Spleen (tissue), 11 donors: ENCODE data around the gene PDLIM5. TPM values are rescaled to one million over a fixed set of nuclear protein-coding genes. Genes with fewer than 3 reads are reported as not detected.

ENCODE experiments used
- DNase-seq: peaks from one replicate; pipeline ENCODE4 v3.0.0-alpha.2; 2020
- H3K27ac ChIP-seq, 8 donors: fragments of 200-600 bp; sonication (generic) in 7 of 8; 1 replicate in 4 of 8; 2 replicates in 4 of 8; pipeline versions ENCODE4 v1.5.0 to v1.8.0; 2016 to 2021; ENCODE audit warnings: inconsistent platforms in 4 of 8, mild to moderate bottlenecking in 4 of 8, moderate library complexity in 1 of 8
- H3K27me3 ChIP-seq, 7 donors: fragments of 200-600 bp; sonication (generic) in 6 of 7; replicated peaks in 1 of 7; 1 replicate in 4 of 7; 2 replicates in 3 of 7; pipeline versions ENCODE4 v1.5.0 to v1.8.0; 2016 to 2021; ENCODE audit warnings: inconsistent platforms in 3 of 7, mild to moderate bottlenecking in 1 of 7
- H3K36me3 ChIP-seq, 6 donors: fragments of 200-600 bp; sonication (generic) in 5 of 6; 1 replicate in 4 of 6; 2 replicates in 2 of 6; pipeline versions ENCODE4 v1.5.0 to v1.8.0; 2016 to 2021; ENCODE audit warnings: inconsistent platforms in 2 of 6
- H3K4me1 ChIP-seq, 6 donors: fragments of 200-600 bp; sonication (generic) in 5 of 6; 1 replicate in 3 of 6; 2 replicates in 3 of 6; pipeline versions ENCODE4 v1.5.0 to v1.8.0; 2016 to 2021; ENCODE audit warnings: inconsistent platforms in 3 of 6
- H3K4me3 ChIP-seq, 8 donors: fragments of 200-600 bp; sonication (generic) in 7 of 8; 1 replicate in 4 of 8; 2 replicates in 4 of 8; pipeline versions ENCODE4 v1.5.0 to v1.8.0; 2016 to 2021; ENCODE audit warnings: inconsistent platforms in 4 of 8, mild to moderate bottlenecking in 4 of 8, moderate library complexity in 2 of 8
- H3K9me3 ChIP-seq, 8 donors: fragments of 200-600 bp; sonication (generic) in 7 of 8; 1 replicate in 4 of 8; 2 replicates in 4 of 8; pipeline versions ENCODE4 v1.5.0 to v1.8.0; 2016 to 2021; ENCODE audit warnings: inconsistent platforms in 4 of 8
- POLR2A ChIP-seq, 3 donors: fragments of 450-650 bp; IDR thresholded peaks; one replicate each; pipeline ENCODE4 v1.5.1; 2017; ENCODE audit warnings: antibody characterized with exemption in 3 of 3, mild to moderate bottlenecking in 1 of 3
- POLR2AphosphoS5 ChIP-seq, 3 donors: sonication (generic); formaldehyde crosslinking; IDR thresholded peaks; one replicate each; pipeline ENCODE4 v1.5.1; 2017; ENCODE audit warnings: antibody characterized with exemption in 3 of 3
- WGBS, 5 donors: extraction: QIAGEN DNeasy Blood & Tissue Kit in 3 of 5; methylation state at CpG; one replicate each; pipeline versions ENCODE4 v1.1.5 to v1.1.7; 2013 to 2018; 5-methylcytosine and 5-hydroxymethylcytosine counted together
- intact Hi-C: fragments of 100-400 bp; cut with DNase I; formaldehyde crosslinking; loops from one replicate; pipeline ENCODE4 v1.15.0; 2023; ENCODE audit warnings: low total_unique reads
- polyA plus RNA-seq, 3 donors: library from polyadenylated mRNA; stranded (reverse); fragments of 200-250 nt; gene quantifications; one replicate each; pipeline ENCODE4 v1.2.1, GENCODE V29; 2013
- total RNA-seq, 7 donors: library from RNA; depleted of rRNA in 3 of 7; stranded (reverse); fragments of >200 nt in 3 of 7; fragmentation: NEBNext Ultra II Directional in 4 of 7; extraction: Animal tissue kit (Norgen Biotek cat#: 25700) in 4 of 7; gene quantifications; one replicate each; pipeline versions ENCODE4 v1.1.0 to v1.2.1, GENCODE V29; 2016 to 2021
- TF ChIP-seq, protein P1 (sequence below), 11 experiments: fragments of 200-600 bp in 7 of 11; fragments of 450-650 bp in 4 of 11; sonication (generic) in 4 of 11; IDR thresholded peaks in 8 of 11; conservative IDR thresholded peaks in 3 of 11; 1 replicate in 7 of 11; 2 replicates in 4 of 11; pipeline versions ENCODE4 v1.4.0 to v1.8.0; 2016 to 2021; ENCODE audit warnings: antibody characterized with exemption in 11 of 11, inconsistent platforms in 4 of 11, mild to moderate bottlenecking in 1 of 11
- donor health status: healthy with polysubstance abuse.
- donor health status: DM: no; HTN: no; CAD: no; lungs with moderate emphysema.
- donor health status: DM: no; HTN: no; CAD: no.
- donor health status: Bipolar disorder and iron deficiency.
- donor health status: healthy.
- donor health status: DM: no; HTN: no; CAD: no.
- donor health status: DM: yes; HTN: yes; CAD: no.

Gene PDLIM5
- total and polyA plus RNA-seq, 10 donors: 9.4 to 182 (median 74.9) TPM

DNA sequence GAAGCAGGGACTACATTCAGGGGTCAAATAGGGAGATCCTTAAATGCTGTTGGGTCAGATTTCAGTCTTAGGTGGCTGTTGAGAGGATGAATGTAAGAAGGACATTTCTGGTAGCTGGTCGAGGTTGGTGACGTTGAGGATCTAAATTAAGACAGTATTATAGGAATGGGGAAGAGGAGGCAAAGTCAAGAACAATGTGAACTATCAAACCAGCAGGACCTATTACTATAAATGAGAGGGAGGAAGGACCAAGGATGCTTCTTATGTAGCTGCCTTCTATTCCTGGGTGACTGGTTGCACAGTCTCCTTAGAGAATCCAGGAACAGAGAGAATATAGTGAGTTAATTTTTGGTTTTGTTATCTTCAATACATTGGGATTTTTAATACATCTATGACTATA, 187.6 kb downstream of the PDLIM5 start:
- Histone ChIP-seq H3K27ac (no peak overlapping the region), H3K27me3 (no peaks in the 10 kb centered on the region), H3K9me3 (no peaks in the 10 kb centered on the region), H3K4me1 (peaks cover 0 to 5% (median 0%) of the 10 kb centered on the region in 6 donors), H3K36me3 (peaks cover 0 to 52% (median 11%) of the 10 kb centered on the region in 6 donors), H3K4me3 (no peak overlapping the region)
- no peak for DNase-seq
- WGBS, 5 donors: 90 to 94% (median 91%) methylated on average over 2 of the region's 2 CpGs
- TF ChIP-seq POLR2AphosphoS5 (IDR thresholded peaks at IDR 0.05) (no peak), POLR2A (IDR thresholded peaks at IDR 0.05) (no peak)
- TF ChIP-seq, protein P1, sequence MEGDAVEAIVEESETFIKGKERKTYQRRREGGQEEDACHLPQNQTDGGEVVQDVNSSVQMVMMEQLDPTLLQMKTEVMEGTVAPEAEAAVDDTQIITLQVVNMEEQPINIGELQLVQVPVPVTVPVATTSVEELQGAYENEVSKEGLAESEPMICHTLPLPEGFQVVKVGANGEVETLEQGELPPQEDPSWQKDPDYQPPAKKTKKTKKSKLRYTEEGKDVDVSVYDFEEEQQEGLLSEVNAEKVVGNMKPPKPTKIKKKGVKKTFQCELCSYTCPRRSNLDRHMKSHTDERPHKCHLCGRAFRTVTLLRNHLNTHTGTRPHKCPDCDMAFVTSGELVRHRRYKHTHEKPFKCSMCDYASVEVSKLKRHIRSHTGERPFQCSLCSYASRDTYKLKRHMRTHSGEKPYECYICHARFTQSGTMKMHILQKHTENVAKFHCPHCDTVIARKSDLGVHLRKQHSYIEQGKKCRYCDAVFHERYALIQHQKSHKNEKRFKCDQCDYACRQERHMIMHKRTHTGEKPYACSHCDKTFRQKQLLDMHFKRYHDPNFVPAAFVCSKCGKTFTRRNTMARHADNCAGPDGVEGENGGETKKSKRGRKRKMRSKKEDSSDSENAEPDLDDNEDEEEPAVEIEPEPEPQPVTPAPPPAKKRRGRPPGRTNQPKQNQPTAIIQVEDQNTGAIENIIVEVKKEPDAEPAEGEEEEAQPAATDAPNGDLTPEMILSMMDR (IDR thresholded peaks at IDR 0.05 in 8 of 11, conservative IDR thresholded peaks at IDR 0.05 in 3 of 11): no peak
- intact Hi-C loops: no loop called here

DNA sequence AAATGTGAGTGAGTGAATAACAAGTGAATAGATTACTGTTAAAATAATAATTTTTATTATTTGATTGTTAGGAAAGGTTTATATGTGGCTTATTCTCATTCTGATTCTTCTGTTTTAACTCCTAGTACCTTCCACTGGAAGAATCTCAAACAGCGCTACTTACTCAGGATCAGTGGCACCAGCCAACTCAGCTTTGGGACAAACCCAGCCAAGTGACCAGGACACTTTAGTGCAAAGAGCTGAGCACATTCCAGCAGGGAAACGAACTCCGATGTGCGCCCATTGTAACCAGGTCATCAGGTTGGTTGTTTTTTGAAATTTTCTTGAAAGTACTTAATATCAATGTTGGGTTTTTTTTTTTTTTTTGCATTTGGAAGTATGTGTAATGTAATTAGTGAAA, 188.4 kb downstream of the PDLIM5 start:
- DNase-seq: no peak
- Histone ChIP-seq H3K27ac (no peak overlapping the region), H3K27me3 (no peaks in the 10 kb centered on the region), H3K36me3 (peaks cover 0 to 60% (median 11%) of the 10 kb centered on the region in 6 donors), H3K9me3 (no peaks in the 10 kb centered on the region), H3K4me1 (peaks cover 0 to 3% (median 0%) of the 10 kb centered on the region in 6 donors), H3K4me3 (no peak overlapping the region)
- TF ChIP-seq, protein P1 (IDR thresholded peaks at IDR 0.05 in 8 of 11, conservative IDR thresholded peaks at IDR 0.05 in 3 of 11): no peak
- intact Hi-C loops: no loop called here
- 95 to 98% (median 97%) methylated on average over 4 of the region's 4 CpGs for WGBS, 5 donors

DNA sequence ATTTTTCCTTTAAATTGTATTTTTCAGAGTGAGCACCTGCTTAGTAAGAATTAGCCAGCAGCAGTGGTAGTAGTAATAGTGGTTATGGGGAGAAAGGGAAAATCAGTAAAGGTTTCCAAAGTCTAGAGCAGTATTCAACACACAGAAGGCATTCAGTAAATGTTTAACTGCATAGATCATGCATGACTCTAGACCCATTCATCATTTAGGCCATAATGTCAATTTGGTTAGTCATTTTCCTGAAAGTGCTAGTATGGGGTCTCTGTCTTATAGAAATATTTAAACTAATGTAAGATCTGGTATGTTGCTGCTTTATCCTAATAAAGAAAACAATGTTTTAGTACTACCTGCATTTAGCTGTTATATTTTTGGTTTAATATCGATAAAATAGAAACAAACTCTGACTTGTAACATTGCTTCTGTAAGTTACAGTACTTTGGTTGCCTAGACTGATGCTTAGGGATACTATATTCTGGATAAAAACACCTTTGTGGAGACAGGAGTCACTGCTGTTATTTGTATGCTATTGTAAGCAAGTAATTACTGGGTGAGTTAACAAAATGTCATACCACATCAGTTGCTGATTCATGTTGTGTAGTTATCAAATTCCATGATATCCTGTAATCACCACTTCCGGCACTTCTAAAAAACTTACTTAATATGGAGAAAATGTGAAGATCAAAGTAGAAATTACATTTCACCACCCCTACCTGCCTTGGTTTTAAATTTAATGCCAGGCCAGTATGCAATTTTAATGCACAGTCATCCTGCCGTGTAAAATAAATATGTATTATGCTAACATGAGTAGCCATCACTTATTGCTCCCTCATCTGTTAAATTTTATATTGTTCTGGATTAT, 190.2 kb downstream of the PDLIM5 start:
- WGBS, 5 donors: 93 to 99% (median 95%) methylated on average over 3 of the region's 3 CpGs
- no peaks in the 10 kb centered on the region for H3K9me3 ChIP-seq
- H3K36me3 ChIP-seq: peaks cover 0 to 78% (median 16%) of the 10 kb centered on the region in 6 donors
- H3K4me3 ChIP-seq: no peak overlapping the region
- DNase-seq: no peak
- no peak for TF ChIP-seq POLR2AphosphoS5 (IDR thresholded peaks at IDR 0.05)
- no peaks in the 10 kb centered on the region for H3K27me3 ChIP-seq
- H3K27ac ChIP-seq: no peak overlapping the region
- H3K4me1 ChIP-seq: no peaks in the 10 kb centered on the region
- intact Hi-C loops: no loop called here

DNA sequence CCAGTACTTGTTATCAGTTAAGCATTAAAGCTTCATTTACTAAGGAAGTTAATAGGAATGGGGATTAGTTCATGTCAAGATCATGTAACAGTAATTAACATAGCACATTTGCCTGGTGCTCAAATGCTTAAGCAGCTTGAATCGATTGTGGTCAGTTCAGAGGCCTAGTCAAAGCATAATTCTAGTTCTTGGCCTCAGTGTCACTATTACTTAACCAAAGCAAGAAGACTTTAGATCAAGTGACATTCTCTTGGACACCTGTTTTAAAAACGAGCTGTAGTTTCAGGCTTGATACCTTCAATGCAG, 190.8 kb downstream of the PDLIM5 start:
- TF ChIP-seq POLR2AphosphoS5 (IDR thresholded peaks at IDR 0.05) (no peak), POLR2A (IDR thresholded peaks at IDR 0.05) (no peak)
- TF ChIP-seq, protein P1 (IDR thresholded peaks at IDR 0.05 in 8 of 11, conservative IDR thresholded peaks at IDR 0.05 in 3 of 11): no peak
- Histone ChIP-seq H3K4me3 (no peak overlapping the region), H3K4me1 (no peaks in the 10 kb centered on the region), H3K36me3 (peaks cover 0 to 81% (median 16%) of the 10 kb centered on the region in 6 donors), H3K27me3 (no peaks in the 10 kb centered on the region), H3K9me3 (no peaks in the 10 kb centered on the region), H3K27ac (no peak overlapping the region)
- 84 to 92% (median 91%) methylated on average over 2 of the region's 2 CpGs for WGBS, 5 donors
- DNase-seq: no peak
- intact Hi-C loops: no loop called here
